ENCODE results near the gene TAAR5.
"Not testable (repeated sequence)": the region's sequence is repeated elsewhere in the genome, so short reads cannot be mapped to it uniquely, and the experiment has no call there.

TAAR5 gene

GRCh38 chr6:132589454-132589853 lies at the start of gene TAAR5:
TSS of gene TAAR5 (minus strand) at chr6:132589741. CDS start at chr6:132589686, 55 bp downstream.
- no peak within 1 kb of the TSS for H3K4me3 ChIP-seq (ENCODE audit: low read depth, low read length)
- no peak for DNase-seq (ENCODE audit: low read depth)
- TF ChIP-seq, protein P1, sequence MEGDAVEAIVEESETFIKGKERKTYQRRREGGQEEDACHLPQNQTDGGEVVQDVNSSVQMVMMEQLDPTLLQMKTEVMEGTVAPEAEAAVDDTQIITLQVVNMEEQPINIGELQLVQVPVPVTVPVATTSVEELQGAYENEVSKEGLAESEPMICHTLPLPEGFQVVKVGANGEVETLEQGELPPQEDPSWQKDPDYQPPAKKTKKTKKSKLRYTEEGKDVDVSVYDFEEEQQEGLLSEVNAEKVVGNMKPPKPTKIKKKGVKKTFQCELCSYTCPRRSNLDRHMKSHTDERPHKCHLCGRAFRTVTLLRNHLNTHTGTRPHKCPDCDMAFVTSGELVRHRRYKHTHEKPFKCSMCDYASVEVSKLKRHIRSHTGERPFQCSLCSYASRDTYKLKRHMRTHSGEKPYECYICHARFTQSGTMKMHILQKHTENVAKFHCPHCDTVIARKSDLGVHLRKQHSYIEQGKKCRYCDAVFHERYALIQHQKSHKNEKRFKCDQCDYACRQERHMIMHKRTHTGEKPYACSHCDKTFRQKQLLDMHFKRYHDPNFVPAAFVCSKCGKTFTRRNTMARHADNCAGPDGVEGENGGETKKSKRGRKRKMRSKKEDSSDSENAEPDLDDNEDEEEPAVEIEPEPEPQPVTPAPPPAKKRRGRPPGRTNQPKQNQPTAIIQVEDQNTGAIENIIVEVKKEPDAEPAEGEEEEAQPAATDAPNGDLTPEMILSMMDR (IDR thresholded peaks at IDR 0.05; ENCODE audit: low read depth, low read length, missing control alignments), result no peak
- in situ Hi-C loops (cut with HindIII; ENCODE audit: low sequenced_read_pairs), result no loop called here

DNA sequence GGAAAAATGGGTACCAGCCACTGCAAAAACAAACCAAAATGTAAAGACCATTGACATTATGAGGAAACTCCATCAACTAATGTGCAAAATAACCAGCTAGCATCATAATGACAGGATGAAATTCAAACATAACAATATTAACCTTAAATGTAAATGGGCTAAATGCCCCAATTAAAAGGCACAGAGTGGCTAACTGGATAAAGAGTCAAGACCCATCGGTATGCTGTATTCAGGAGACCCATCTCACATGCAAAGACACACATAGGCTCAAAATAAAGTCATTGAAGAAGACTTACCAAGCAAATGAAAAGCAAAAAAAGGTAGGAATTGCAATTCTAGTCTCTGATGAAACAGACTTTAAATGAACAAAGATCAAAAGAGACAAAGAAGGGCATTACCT lies 47.6 kb upstream of the TAAR5 start:
- DNase-seq (ENCODE audit: low read depth); H3K4me3 ChIP-seq (ENCODE audit: low read depth, low read length); in situ Hi-C loops (cut with HindIII; ENCODE audit: low sequenced_read_pairs): not testable (repeated sequence)

- DNase-seq (ENCODE audit: low read depth); H3K4me3 ChIP-seq (ENCODE audit: low read depth, low read length); in situ Hi-C loops (cut with HindIII; ENCODE audit: low sequenced_read_pairs): not testable (repeated sequence)
Measured at GRCh38 chr6:132635906-132636305, 46.4 kb upstream of the TAAR5 start.

DNA sequence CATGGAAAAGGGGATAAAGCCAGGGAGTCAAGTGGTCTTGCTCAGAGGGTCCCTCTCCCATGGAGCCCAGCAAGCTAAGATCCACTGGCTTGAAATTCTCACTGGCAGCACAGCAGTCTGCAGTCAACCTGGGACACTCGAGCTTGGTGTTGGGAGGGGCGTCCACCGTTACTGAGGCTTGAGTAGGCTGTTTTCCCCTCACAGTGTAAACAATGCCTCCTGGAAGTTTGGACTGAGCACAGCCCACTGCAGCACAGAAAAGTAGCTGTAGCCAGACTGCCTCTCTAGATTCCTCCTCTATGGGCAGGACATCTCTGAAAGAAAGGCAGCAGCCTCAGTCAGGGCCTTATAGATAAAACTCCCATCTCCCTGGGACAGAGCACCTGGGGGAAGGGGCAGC lies 45.7 kb upstream of the TAAR5 start:
- DNase-seq (ENCODE audit: low read depth); in situ Hi-C loops (cut with HindIII; ENCODE audit: low sequenced_read_pairs); H3K4me3 ChIP-seq (ENCODE audit: low read depth, low read length): not testable (repeated sequence)

DNA sequence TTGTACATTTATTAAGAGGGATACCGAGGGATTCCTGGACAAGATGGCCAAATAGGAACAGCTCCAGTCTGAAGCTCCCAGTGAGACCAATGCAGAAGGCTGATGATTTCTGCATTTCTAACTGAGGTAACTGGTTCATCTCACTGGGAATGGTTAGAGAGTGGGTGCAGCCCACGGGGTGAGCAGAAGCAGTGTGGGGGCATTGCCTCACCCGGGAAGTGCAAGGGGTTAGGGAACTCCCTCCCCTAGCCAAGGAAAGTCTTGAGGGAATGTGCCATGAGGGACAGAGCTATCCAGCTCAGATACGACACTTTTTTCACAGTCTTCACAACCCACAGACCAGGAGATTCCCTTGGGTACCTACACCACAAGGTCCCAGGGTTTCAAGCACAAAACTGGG lies 45.3 kb upstream of the TAAR5 start:
- in situ Hi-C loops (cut with HindIII; ENCODE audit: low sequenced_read_pairs), result no loop called here
- DNase-seq (ENCODE audit: low read depth), result no peak

DNA sequence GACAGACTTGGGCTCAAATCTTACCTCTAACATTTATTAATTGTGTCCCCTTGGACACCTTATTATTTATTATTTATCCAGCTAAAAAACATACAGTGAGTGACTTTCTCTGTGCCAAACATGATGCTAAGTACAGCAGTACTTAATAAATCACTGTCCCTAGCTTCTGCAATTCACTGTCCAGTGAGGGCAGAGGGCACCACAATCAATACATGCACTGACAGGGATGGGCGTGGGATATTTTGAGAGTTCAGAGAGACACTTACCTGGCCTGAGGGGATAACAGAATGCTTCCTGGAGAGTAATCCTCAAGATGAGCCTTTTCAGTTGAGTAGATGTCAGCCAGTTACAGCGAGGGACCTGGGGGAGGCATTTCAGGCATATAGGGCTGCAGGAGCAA lies 43.8 kb upstream of the TAAR5 start:
- H3K4me3 ChIP-seq (ENCODE audit: low read depth, low read length), result no peak overlapping the region
- in situ Hi-C loops (cut with HindIII; ENCODE audit: low sequenced_read_pairs), result no loop called here
- DNase-seq (ENCODE audit: low read depth), result no peak
- TF ChIP-seq, protein P1 (IDR thresholded peaks at IDR 0.05; ENCODE audit: low read depth, low read length, missing control alignments), result no peak

More for the DNA sequence above, 45.3 kb upstream of the TAAR5 start:
- no peak overlapping the region for H3K4me3 ChIP-seq (ENCODE audit: low read depth, low read length)
- TF ChIP-seq, protein P1 (IDR thresholded peaks at IDR 0.05; ENCODE audit: low read depth, low read length, missing control alignments), result no peak

DNA sequence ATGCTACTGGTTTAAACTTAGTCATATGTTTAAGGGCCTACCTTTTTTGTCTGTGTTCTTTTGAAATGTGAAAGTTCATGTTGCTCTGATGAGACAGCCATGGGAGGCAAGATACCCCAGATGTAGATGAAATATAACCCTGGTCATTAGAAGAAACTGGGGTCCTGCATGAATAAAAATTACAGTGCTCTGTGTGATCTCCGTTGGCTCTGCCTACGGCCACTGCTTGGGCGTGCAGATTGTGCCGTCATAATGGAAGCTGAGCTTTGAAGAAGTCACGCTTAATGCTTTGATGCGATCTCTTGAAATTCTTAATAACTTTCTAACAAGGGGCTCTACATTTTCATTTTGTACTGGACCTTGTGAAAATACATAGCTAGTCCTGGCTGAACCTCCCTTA lies 34.6 kb upstream of the TAAR5 start, which contains the start of gene TAAR2:
TAAR2 (minus strand) TSS at position 101 of the 400 bp plus-strand sequence; CDS start at position 101, 0 bp downstream.
- no peak within 1 kb of the TSS for H3K4me3 ChIP-seq (ENCODE audit: low read depth, low read length)
- in situ Hi-C loops (cut with HindIII; ENCODE audit: low sequenced_read_pairs), result no loop called here
- no peak for DNase-seq (ENCODE audit: low read depth)
- TF ChIP-seq, protein P1 (IDR thresholded peaks at IDR 0.05; ENCODE audit: low read depth, low read length, missing control alignments), result no peak

DNA sequence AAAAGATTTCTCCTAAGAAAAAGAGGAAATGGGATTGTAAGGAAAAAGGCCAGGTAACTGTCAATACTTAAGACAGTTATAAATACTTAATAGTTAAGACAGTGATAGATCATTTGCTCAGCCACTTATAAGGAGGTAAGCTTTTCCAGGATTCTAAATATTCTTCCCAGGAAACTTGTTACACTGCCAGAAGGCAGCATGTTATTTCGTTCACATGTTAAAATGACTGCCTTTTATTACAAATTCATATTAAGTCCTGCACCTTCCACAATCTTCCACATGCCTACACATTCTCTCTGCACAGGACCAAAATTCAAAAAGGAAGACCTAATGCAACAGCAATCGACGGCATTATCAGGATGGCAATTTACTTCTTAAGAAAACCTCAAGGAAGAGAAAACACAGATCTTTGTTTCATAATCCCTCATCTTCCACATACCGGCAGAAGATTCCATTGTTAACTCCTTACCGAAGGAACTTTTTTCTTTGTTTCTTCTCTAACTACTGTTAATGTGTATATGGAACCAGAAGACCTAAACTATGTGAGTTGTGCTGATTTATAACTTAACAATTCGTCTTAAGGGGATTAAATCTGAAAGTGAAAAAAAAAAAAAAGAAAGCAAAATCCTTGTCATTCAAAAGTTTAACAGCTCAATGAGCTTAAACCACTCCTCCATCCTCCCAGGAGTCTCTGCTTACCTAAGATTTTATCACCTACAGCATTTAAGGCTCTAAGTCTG lies 33.7 kb upstream of the TAAR5 start:
- no peak overlapping the region for H3K4me3 ChIP-seq (ENCODE audit: low read depth, low read length)
- in situ Hi-C loops (cut with HindIII; ENCODE audit: low sequenced_read_pairs), result no loop called here
- DNase-seq (ENCODE audit: low read depth), result no peak
- TF ChIP-seq, protein P1 (IDR thresholded peaks at IDR 0.05; ENCODE audit: low read depth, low read length, missing control alignments), result no peak
